ENCODE data around the gene JCHAIN.

Gene JCHAIN

DNA sequence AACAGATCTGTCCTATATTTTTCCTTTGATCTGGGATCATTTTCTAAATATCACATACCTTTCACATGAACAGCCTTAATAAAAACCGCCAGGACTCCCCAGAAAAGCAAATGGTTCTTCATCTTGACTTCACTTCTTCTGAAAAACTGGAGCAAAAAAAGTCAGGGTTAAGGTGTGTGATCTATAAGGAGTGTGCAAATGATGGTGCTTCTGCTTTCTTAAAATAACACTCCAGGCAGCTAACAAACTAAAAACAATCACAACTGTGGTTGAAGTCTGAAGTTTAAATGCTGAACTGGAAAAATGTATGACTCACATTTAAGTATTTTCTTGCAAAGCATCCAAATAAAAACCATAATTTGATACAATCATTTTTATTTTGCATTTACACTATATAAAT is at the start of gene JCHAIN:
JCHAIN (minus strand) TSS at position 140 of the 400 bp plus-strand sequence; CDS start at position 122, 18 bp downstream.
- no peak within 1 kb of the TSS for H3K4me3 ChIP-seq (ENCODE audit: low read depth, low read length)
- TF ChIP-seq, protein P1, sequence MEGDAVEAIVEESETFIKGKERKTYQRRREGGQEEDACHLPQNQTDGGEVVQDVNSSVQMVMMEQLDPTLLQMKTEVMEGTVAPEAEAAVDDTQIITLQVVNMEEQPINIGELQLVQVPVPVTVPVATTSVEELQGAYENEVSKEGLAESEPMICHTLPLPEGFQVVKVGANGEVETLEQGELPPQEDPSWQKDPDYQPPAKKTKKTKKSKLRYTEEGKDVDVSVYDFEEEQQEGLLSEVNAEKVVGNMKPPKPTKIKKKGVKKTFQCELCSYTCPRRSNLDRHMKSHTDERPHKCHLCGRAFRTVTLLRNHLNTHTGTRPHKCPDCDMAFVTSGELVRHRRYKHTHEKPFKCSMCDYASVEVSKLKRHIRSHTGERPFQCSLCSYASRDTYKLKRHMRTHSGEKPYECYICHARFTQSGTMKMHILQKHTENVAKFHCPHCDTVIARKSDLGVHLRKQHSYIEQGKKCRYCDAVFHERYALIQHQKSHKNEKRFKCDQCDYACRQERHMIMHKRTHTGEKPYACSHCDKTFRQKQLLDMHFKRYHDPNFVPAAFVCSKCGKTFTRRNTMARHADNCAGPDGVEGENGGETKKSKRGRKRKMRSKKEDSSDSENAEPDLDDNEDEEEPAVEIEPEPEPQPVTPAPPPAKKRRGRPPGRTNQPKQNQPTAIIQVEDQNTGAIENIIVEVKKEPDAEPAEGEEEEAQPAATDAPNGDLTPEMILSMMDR (IDR thresholded peaks at IDR 0.05; ENCODE audit: low read depth, low read length, missing control alignments): no peak
- in situ Hi-C loops (cut with HindIII; ENCODE audit: low sequenced_read_pairs): no loop called here
- no peak for DNase-seq (ENCODE audit: low read depth)

DNA sequence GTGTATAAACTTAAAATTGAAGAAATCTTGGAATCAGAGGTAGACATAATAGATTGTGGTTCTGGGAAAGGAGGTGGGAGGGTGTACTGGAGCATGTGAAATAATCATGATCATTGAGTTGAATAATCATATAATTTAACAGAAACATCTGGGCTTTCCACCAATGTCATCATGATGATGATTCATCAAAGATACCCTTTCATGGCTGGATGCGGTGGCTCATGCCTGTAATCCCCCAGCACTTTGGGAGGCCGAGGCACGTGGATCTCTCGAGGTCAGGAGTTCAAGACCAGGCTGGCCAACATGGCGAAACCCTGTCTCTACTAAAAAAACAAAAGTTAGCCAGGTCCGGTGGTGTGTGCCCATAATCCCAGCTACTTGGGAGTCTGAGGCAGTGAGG is 48.8 kb upstream of the JCHAIN start:
- DNase-seq (ENCODE audit: low read depth): no peak
- H3K4me3 ChIP-seq (ENCODE audit: low read depth, low read length): no peak overlapping the region
- in situ Hi-C loops (cut with HindIII; ENCODE audit: low sequenced_read_pairs): no loop called here
- TF ChIP-seq, protein P1 (IDR thresholded peaks at IDR 0.05; ENCODE audit: low read depth, low read length, missing control alignments): no peak

DNA sequence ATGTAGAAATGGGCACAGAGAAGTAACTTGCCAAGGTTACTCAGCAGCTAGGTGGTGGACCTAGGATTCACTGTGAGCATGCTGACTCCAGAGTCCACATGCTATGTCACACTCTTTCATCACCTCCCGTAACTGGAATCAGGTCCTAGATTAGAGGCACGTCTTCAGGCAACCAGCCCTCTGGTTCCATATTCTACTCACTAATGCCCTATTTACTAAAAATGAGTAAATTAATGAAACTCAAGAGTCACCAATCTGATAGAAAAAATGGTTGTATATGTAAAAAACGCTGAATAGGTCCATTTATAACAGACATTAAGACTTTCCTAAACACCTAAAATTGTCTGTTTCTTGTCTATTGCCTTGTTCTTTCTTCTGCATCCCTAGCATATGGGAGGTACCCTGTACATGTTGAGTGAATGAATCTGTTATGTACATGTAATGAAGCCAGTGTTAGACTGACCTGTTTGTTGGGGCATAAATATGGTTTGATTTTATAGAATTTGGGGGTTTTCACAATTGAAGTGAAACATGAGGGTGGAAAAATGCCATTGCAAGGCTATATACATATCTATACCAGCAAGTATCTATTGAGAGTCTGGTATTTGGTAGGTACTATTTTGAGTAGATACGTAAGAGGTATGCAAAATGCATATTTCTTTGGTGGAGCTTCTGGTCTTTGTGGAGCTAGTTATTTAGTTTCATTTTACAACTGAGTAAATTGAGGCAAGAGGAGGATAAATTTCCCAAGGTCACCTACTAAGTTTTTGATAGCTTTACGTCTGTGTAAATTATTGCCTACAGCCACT is 48.0 kb upstream of the JCHAIN start:
- H3K4me3 ChIP-seq (ENCODE audit: low read depth, low read length): no peak overlapping the region
- no peak for DNase-seq (ENCODE audit: low read depth)
- TF ChIP-seq, protein P1 (IDR thresholded peaks at IDR 0.05; ENCODE audit: low read depth, low read length, missing control alignments): no peak
- in situ Hi-C loops (cut with HindIII; ENCODE audit: low sequenced_read_pairs): no loop called here

DNA sequence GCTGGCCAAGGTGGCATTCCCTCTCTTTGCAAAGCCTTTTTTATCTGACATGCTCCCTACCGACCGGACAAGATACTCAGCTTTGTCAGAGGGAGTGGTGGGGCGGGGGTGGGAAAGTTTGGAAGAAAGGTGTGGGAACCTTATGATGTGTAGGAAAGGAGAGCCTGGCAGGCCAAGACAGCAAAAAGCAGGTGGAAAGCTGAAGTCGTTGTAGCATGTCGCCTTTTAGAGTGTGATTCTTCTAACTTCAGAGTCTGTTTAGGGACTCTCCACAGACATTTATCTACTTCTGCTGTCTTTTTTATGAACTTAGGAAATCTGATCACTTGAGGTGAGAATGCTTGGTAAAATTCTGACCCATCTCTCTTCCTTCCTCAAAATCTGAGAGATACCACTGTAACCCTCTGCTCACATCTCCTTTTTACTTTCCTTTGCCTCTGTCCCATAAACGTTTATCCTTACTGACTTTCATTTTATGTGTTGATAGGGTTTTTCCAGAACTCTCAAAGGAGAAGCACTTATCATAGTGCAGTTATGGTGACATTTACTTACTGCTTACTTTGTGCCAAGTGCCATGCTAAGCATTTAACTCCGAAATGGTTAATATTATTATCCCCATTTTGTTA is 47.3 kb upstream of the JCHAIN start:
- no peak overlapping the region for H3K4me3 ChIP-seq (ENCODE audit: low read depth, low read length)
- DNase-seq (ENCODE audit: low read depth): no peak
- TF ChIP-seq, protein P1 (IDR thresholded peaks at IDR 0.05; ENCODE audit: low read depth, low read length, missing control alignments): no peak
- in situ Hi-C loops (cut with HindIII; ENCODE audit: low sequenced_read_pairs): no loop called here

DNA sequence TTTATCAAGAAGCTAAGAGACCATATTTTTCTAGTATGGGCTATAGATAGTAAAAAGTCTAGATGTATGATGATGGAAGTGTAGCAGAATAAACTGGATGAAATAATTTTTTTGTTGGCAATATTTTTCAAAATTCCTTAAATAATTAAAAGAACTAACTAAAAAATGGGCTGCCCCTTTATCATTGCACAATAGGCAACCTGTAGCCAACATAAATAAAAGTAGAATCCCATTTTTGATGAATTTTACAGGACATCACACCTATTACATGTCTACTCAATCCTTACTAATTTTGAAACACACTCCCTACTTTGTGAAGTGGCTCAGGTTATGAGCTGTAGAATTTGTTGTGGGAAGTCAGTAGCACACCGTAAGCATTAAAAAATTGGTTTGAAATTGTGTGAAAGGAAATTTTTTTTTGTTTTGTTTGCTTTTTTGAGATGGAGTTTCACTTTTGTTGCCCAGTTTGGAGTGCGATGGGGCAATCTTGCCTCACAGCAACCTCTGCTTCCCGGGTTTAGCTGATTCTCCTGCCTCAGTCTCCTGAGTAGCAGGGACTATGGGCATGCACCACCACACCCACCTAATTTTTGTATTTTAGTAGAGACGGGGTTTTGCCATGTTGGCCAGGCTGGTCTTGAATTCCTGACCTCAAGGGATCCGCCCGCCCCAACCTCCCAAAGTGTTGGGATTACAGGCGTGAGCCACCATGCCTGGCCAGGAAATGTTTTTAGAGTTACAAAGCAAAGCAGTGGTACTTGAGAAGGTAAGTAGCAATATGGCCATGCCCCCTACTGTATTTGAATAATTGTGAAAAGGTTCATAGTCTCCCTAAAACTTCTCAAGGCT is 46.5 kb upstream of the JCHAIN start:
- TF ChIP-seq, protein P1 (IDR thresholded peaks at IDR 0.05; ENCODE audit: low read depth, low read length, missing control alignments): no peak
- DNase-seq (ENCODE audit: low read depth): no peak
- in situ Hi-C loops (cut with HindIII; ENCODE audit: low sequenced_read_pairs): no loop called here
- H3K4me3 ChIP-seq (ENCODE audit: low read depth, low read length): no peak overlapping the region

DNA sequence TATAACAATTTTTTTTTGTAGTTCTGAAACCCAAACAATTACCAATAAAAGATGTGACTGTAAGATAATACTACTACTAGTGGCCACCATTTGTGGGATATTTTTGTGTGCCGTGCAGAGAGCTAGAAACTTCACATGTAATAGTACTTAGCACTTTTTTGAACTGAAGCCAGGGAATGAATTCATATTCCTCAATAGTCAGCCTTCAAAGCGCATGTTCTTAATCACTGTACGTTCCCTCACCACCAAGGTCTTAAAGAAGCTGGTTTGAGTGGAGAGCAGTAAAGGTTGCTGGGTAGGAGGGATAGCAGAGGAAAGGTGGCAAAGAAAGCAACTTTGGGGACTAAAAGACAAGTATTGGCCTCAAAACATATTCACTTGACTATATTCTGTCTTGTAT is 45.8 kb upstream of the JCHAIN start:
- no peak overlapping the region for H3K4me3 ChIP-seq (ENCODE audit: low read depth, low read length)
- DNase-seq (ENCODE audit: low read depth): no peak
- TF ChIP-seq, protein P1 (IDR thresholded peaks at IDR 0.05; ENCODE audit: low read depth, low read length, missing control alignments): no peak
- in situ Hi-C loops (cut with HindIII; ENCODE audit: low sequenced_read_pairs): no loop called here

Measured in astrocyte of the cerebellum (primary cell).